ENCODE data around the gene MB21D2.

Gene MB21D2

GRCh38 chr3:192927016-192927415, 9.4 kb upstream of the MB21D2 start:
- Histone ChIP-seq H3K4me1 (ENCODE audit: low read length) (no peaks in the 10 kb centered on the region), H3K4me2 (ENCODE audit: low read depth, low read length) (no peak overlapping the region), H3K9ac (ENCODE audit: low read length) (no peak overlapping the region), H2AFZ (ENCODE audit: low read length) (no peak overlapping the region), H3K9me3 (replicated peaks; ENCODE audit: insufficient read depth, low read length) (no peaks in the 10 kb centered on the region), H3K36me3 (replicated peaks; ENCODE audit: insufficient read depth, low read length) (no peaks in the 10 kb centered on the region), H3K79me2 (ENCODE audit: low read length) (no peaks in the 10 kb centered on the region), H3F3A (ENCODE audit: insufficient read depth, low read length) (no peaks in the 10 kb centered on the region), H3K9me2 (replicated peaks; ENCODE audit: insufficient read depth, low read length) (no peaks in the 10 kb centered on the region), H3K4me3 (ENCODE audit: low read length) (no peak overlapping the region), H3K27me3 (replicated peaks; ENCODE audit: insufficient read depth, low read length) (no peaks in the 10 kb centered on the region), H3K27ac (ENCODE audit: low read length) (no peak overlapping the region), H4K20me1 (ENCODE audit: insufficient read depth, low read length) (no peaks in the 10 kb centered on the region)
- TF ChIP-seq CTCF (IDR thresholded peaks at IDR 0.05; ENCODE audit: low read length): no peak
- TF ChIP-seq EZH2phosphoT487 (IDR thresholded peaks at IDR 0.05; ENCODE audit: low read length): no peak
- no peak for TF ChIP-seq EZH2 (optimal IDR thresholded peaks at IDR 0.05; ENCODE audit: low read depth, low read length)
- DNase-seq: no peak

- no peaks in the 10 kb centered on the region for H3F3A ChIP-seq (ENCODE audit: insufficient read depth, low read length)
- H2AFZ ChIP-seq (ENCODE audit: low read length): no peak overlapping the region
- no peak overlapping the region for H3K9ac ChIP-seq (ENCODE audit: low read length)
- no peak overlapping the region for H3K27ac ChIP-seq (ENCODE audit: low read length)
- H4K20me1 ChIP-seq (ENCODE audit: insufficient read depth, low read length): no peaks in the 10 kb centered on the region
- TF ChIP-seq CTCF (IDR thresholded peaks at IDR 0.05; ENCODE audit: low read length) (no peak), EZH2 (optimal IDR thresholded peaks at IDR 0.05; ENCODE audit: low read depth, low read length) (no peak), EZH2phosphoT487 (IDR thresholded peaks at IDR 0.05; ENCODE audit: low read length) (no peak)
- H3K27me3 ChIP-seq (replicated peaks; ENCODE audit: insufficient read depth, low read length): no peaks in the 10 kb centered on the region
- no peak overlapping the region for H3K4me2 ChIP-seq (ENCODE audit: low read depth, low read length)
- no peaks in the 10 kb centered on the region for H3K9me3 ChIP-seq (replicated peaks; ENCODE audit: insufficient read depth, low read length)
- H3K79me2 ChIP-seq (ENCODE audit: low read length): no peaks in the 10 kb centered on the region
- no peaks in the 10 kb centered on the region for H3K9me2 ChIP-seq (replicated peaks; ENCODE audit: insufficient read depth, low read length)
- H3K36me3 ChIP-seq (replicated peaks; ENCODE audit: insufficient read depth, low read length): no peaks in the 10 kb centered on the region
- H3K4me3 ChIP-seq (ENCODE audit: low read length): no peak overlapping the region
- H3K4me1 ChIP-seq (ENCODE audit: low read length): peaks cover 2% of the 10 kb centered on the region; the same call in 1 of the 2 replicates
- DNase-seq: no peak
Observed at GRCh38 chr3:192923731-192924130, 6.1 kb upstream of the MB21D2 start.

- peaks cover under 1% of the 10 kb centered on the region; the same call in 1 of the 2 replicates for H3K79me2 ChIP-seq (ENCODE audit: low read length)
- H2AFZ ChIP-seq (ENCODE audit: low read length): no peak overlapping the region
- H3K4me2 ChIP-seq (ENCODE audit: low read depth, low read length): no peak overlapping the region
- H3K27ac ChIP-seq (ENCODE audit: low read length): no peak overlapping the region
- H3K4me1 ChIP-seq (ENCODE audit: low read length): peaks cover 5% of the 10 kb centered on the region; the same call in 1 of the 2 replicates
- H3F3A ChIP-seq (ENCODE audit: insufficient read depth, low read length): peaks cover 5% of the 10 kb centered on the region; the same call in 1 of the 2 replicates
- no peaks in the 10 kb centered on the region for H3K27me3 ChIP-seq (replicated peaks; ENCODE audit: insufficient read depth, low read length)
- H3K9ac ChIP-seq (ENCODE audit: low read length): no peak overlapping the region
- no peaks in the 10 kb centered on the region for H3K9me2 ChIP-seq (replicated peaks; ENCODE audit: insufficient read depth, low read length)
- H3K9me3 ChIP-seq (replicated peaks; ENCODE audit: insufficient read depth, low read length): no peaks in the 10 kb centered on the region
- H3K4me3 ChIP-seq (ENCODE audit: low read length): no peak overlapping the region
- no peaks in the 10 kb centered on the region for H4K20me1 ChIP-seq (ENCODE audit: insufficient read depth, low read length)
- H3K36me3 ChIP-seq (replicated peaks; ENCODE audit: insufficient read depth, low read length): no peaks in the 10 kb centered on the region
- TF ChIP-seq CTCF (IDR thresholded peaks at IDR 0.05; ENCODE audit: low read length): no peak
- TF ChIP-seq EZH2phosphoT487 (IDR thresholded peaks at IDR 0.05; ENCODE audit: low read length): no peak
- no peak for TF ChIP-seq EZH2 (optimal IDR thresholded peaks at IDR 0.05; ENCODE audit: low read depth, low read length)
- no peak for DNase-seq
Observed at GRCh38 chr3:192921793-192922192, 4.1 kb upstream of the MB21D2 start.

All from MM.1S (cell line).